Transverse colon (tissue), 4 donors: ENCODE data around the gene WDR37.

Experiments
- CTCF ChIP-seq, 5 experiments: fragments of 200-600 bp in 3 of 5; fragments of 450-650 bp in 2 of 5; sonication (generic) in 3 of 5; IDR thresholded peaks; 1 replicate in 2 of 5; 2 replicates in 3 of 5; pipeline ENCODE4 v1.5.1; 2016 to 2017; ENCODE audit warnings: antibody characterized with exemption in 5 of 5, inconsistent platforms in 3 of 5, mild to moderate bottlenecking in 2 of 5, moderate library complexity in 1 of 5
- POLR2A ChIP-seq: fragments of 450-650 bp; IDR thresholded peaks from one replicate; pipeline ENCODE4 v1.6.1; 2016; ENCODE audit warnings: antibody characterized with exemption, mild to moderate bottlenecking, moderate library complexity
- POLR2AphosphoS5 ChIP-seq, 3 donors: sonication (generic); formaldehyde crosslinking; IDR thresholded peaks; one replicate each; pipeline ENCODE4 v1.6.1; 2016; ENCODE audit warnings: antibody characterized with exemption in 3 of 3

GRCh38 chr10:1114719-1115606, 58.8 kb downstream of the WDR37 start:
- TF ChIP-seq CTCF (IDR thresholded peaks at IDR 0.05) (peak in 2 of 5 experiments; percentile 8 to 18), POLR2A (no peak), POLR2AphosphoS5 (IDR thresholded peaks at IDR 0.05) (no peak)
